Effector CD8-positive, alpha-beta T cell (primary cell): ENCODE results near the gene MBLAC1.
A peak's percentile ranks its signal among the peaks of the same experiment; 100 is the strongest.

Experiments
- DNase-seq: peaks from one replicate; lab custom pipeline; 2025; lab: John Stamatoyannopoulos, UW

MBLAC1 gene

GRCh38 chr7:100171087-100171681, 44.4 kb downstream of the MBLAC1 start:
- DNase-seq: peak; percentile 49

GRCh38 chr7:100171840-100172239, 45.1 kb downstream of the MBLAC1 start:
- no peak for DNase-seq

GRCh38 chr7:100173806-100174495, 47.2 kb downstream of the MBLAC1 start:
- DNase-seq: no peak

GRCh38 chr7:100174582-100174981, 47.8 kb downstream of the MBLAC1 start:
- DNase-seq: no peak

- no peak for DNase-seq
Observed at GRCh38 chr7:100175296-100175935, 48.6 kb downstream of the MBLAC1 start.

GRCh38 chr7:100176096-100177044, 49.6 kb downstream of the MBLAC1 start:
- no peak for DNase-seq

- DNase-seq: peak; percentile 97
Observed at GRCh38 chr7:100177045-100178001, 50.6 kb downstream of the MBLAC1 start, which contains the start of the genes GPC2 and STAG3. Gene GPC2 (minus strand): TSS chr7:100177381. CDS start chr7:100177199, 182 bp downstream. Gene STAG3 (plus strand): TSS chr7:100177918. CDS start chr7:100180557, 2,639 bp downstream.
